Loucy (cell line): ENCODE results near the gene APC2.

ENCODE experiments used
- H2AFZ ChIP-seq: fragments of 200-600 bp; sonication (generic); 2 replicates; pipeline ENCODE4 v1.6.0; 2016; ENCODE audit warnings: antibody characterized with exemption, mild to moderate bottlenecking, low read length, moderate library complexity
- H3F3A ChIP-seq: fragments of 200-600 bp; 2 replicates; pipeline ENCODE4 v1.6.0; 2016; ENCODE audit warnings: antibody characterized with exemption, low read depth, mild to moderate bottlenecking
- H3K27me3 ChIP-seq: fragments of 200-600 bp; sonication (generic); 2 replicates; pipeline ENCODE4 v1.6.1; 2014; ENCODE audit warnings: low read length, mild to moderate bottlenecking; ENCODE audit not compliant: insufficient read depth, poor library complexity, severe bottlenecking
- H3K36me3 ChIP-seq: fragments of 200-600 bp; sonication (generic); 2 replicates; pipeline ENCODE4 v1.6.1; 2016; ENCODE audit warnings: low read length; ENCODE audit not compliant: insufficient read depth
- H3K4me1 ChIP-seq: fragments of 200-600 bp; sonication (generic); 2 replicates; pipeline ENCODE4 v1.5.1; 2014; ENCODE audit warnings: low read length, mild to moderate bottlenecking; ENCODE audit not compliant: insufficient read depth, poor library complexity, severe bottlenecking
- H3K4me2 ChIP-seq: fragments of 200-600 bp; sonication (generic); 2 replicates; pipeline ENCODE4 v1.6.0; 2014; ENCODE audit warnings: antibody characterized with exemption, low read length, low read depth, mild to moderate bottlenecking; ENCODE audit not compliant: poor library complexity, severe bottlenecking
- H3K4me3 ChIP-seq: fragments of 200-600 bp; sonication (generic); 2 replicates; pipeline ENCODE4 v1.5.1; 2014; ENCODE audit warnings: low read length, mild to moderate bottlenecking, mixed read lengths; ENCODE audit not compliant: poor library complexity, severe bottlenecking
- H3K79me2 ChIP-seq: fragments of 200-600 bp; sonication (generic); 2 replicates; pipeline ENCODE4 v1.6.1; 2014; ENCODE audit warnings: low read length; ENCODE audit not compliant: insufficient read depth
- H3K9ac ChIP-seq: fragments of 200-600 bp; sonication (generic); 2 replicates; pipeline ENCODE4 v1.6.0; 2014; ENCODE audit warnings: mild to moderate bottlenecking, low read depth, low read length, moderate library complexity; ENCODE audit not compliant: poor library complexity, severe bottlenecking
- H3K9me2 ChIP-seq: fragments of 200-600 bp; sonication (generic); replicated peaks from 2 replicates; pipeline ENCODE4 v1.6.1; 2016; ENCODE audit warnings: low read depth, low read length, mixed read lengths
- H3K9me3 ChIP-seq: fragments of 200-600 bp; sonication (generic); 2 replicates; pipeline ENCODE4 v1.6.1; 2014; ENCODE audit warnings: mild to moderate bottlenecking, antibody characterized with exemption, low read length, low read depth; ENCODE audit not compliant: insufficient read depth
- H4K20me1 ChIP-seq: fragments of 200-600 bp; sonication (generic); 2 replicates; pipeline ENCODE4 v1.6.0; 2014; ENCODE audit warnings: antibody characterized with exemption, low read length, mild to moderate bottlenecking; ENCODE audit not compliant: insufficient read depth, poor library complexity, severe bottlenecking
- CTCF ChIP-seq: fragments of 200-600 bp; sonication (generic); conservative IDR thresholded peaks from 2 replicates; pipeline ENCODE4 v1.5.1; 2014; ENCODE audit warnings: mild to moderate bottlenecking, antibody characterized with exemption, low read length
- EZH2phosphoT487 ChIP-seq: fragments of 200-600 bp; IDR thresholded peaks from 2 replicates; pipeline ENCODE4 v1.6.1; 2018; ENCODE audit warnings: antibody characterized with exemption, mild to moderate bottlenecking, moderate library complexity, borderline replicate concordance

APC2 gene

GRCh38 chr19:1452802-1453524 is 3.0 kb downstream of the APC2 start:
- Histone ChIP-seq H3K9ac (no peak overlapping the region), H3K9me3 (no peaks in the 10 kb centered on the region), H4K20me1 (no peaks in the 10 kb centered on the region), H3K79me2 (no peaks in the 10 kb centered on the region), H3K27me3 (no peaks in the 10 kb centered on the region), H3K4me2 (no peak overlapping the region), H3F3A (no peaks in the 10 kb centered on the region), H3K4me3 (no peak overlapping the region), H3K9me2 (no peaks in the 10 kb centered on the region), H2AFZ (no peak overlapping the region), H3K4me1 (peaks cover 8% of the 10 kb centered on the region), H3K36me3 (no peaks in the 10 kb centered on the region)
- TF ChIP-seq CTCF (no peak), EZH2phosphoT487 (no peak)

DNA sequence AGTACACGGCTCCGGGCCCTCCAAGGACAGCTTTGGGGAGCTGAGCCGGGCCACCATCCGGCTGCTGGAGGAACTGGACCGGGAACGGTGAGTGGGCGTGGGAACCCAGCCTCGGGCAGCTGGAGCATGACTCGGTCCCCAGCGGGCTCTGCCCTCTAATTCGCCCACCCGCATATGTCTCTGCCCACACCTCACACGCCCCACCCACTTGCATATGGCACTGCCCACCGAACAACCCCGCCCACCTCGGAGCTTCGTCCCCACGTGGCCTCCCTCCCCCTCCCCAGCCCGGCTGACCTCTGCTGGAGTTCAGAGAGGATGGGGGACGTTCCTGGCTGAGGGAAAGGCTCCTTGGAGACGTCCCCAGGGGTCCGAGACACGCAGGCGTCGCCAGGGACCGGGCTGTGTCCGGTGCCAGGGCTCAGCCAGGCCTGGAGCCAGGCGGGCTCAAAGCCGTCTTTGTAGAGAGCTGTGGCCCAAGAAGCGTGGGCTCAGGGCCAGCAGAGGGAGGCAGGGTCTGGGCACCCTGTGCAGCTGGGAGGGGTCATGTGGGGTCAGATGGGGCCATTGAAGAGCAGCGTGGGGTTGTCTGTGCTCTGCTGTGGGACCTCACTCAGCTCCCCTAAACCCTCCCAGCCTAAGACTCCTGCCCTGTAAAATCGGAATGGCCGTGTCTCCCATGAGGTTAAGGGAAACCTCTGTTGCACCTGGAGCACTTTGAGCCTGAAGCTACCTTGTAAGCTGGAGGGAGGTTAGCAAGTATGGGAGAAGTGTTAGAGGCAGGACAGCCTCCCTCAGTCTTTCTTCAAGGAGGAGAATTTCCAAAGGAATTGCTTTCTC is 3.8 kb downstream of the APC2 start:
- Histone ChIP-seq H2AFZ (no peak overlapping the region), H4K20me1 (no peaks in the 10 kb centered on the region), H3F3A (no peaks in the 10 kb centered on the region), H3K79me2 (no peaks in the 10 kb centered on the region), H3K36me3 (no peaks in the 10 kb centered on the region), H3K9me2 (no peaks in the 10 kb centered on the region), H3K4me1 (peaks cover 8% of the 10 kb centered on the region), H3K4me3 (no peak overlapping the region), H3K4me2 (no peak overlapping the region), H3K9me3 (no peaks in the 10 kb centered on the region), H3K27me3 (no peaks in the 10 kb centered on the region), H3K9ac (no peak overlapping the region)
- TF ChIP-seq CTCF (no peak), EZH2phosphoT487 (no peak)

- Histone ChIP-seq H4K20me1 (no peaks in the 10 kb centered on the region), H3K36me3 (no peaks in the 10 kb centered on the region), H3K4me3 (peak overlapping the region; percentile 24), H3K4me2 (peak overlapping the region; percentile 55), H3K9ac (no peak overlapping the region), H3K4me1 (peaks cover 8% of the 10 kb centered on the region), H2AFZ (no peak overlapping the region), H3K9me2 (no peaks in the 10 kb centered on the region), H3K79me2 (no peaks in the 10 kb centered on the region), H3F3A (no peaks in the 10 kb centered on the region), H3K27me3 (no peaks in the 10 kb centered on the region), H3K9me3 (no peaks in the 10 kb centered on the region)
- no peak for TF ChIP-seq CTCF
- TF ChIP-seq EZH2phosphoT487 = no peak
Measured at GRCh38 chr19:1455002-1455335, 5.0 kb downstream of the APC2 start.
